HepG2 (cell line): ENCODE results near the gene P2RX6. TPM values are rescaled to one million over a fixed set of nuclear protein-coding genes. Genes with fewer than 3 reads are reported as not detected.

Experiments used
- ARHGAP35 ChIP-seq: sonication (generic); formaldehyde crosslinking; IDR thresholded peaks from 2 replicates; pipeline ENCODE4 v1.9.0; 2022; ENCODE audit warnings: mild to moderate bottlenecking, inconsistent platforms, moderate library complexity, missing genetic modification reagents, borderline replicate concordance
- ATF7 ChIP-seq, 2 experiments: fragments of 450-650 bp in 1 of 2; sonication (generic) in 1 of 2; formaldehyde crosslinking in 1 of 2; IDR thresholded peaks; 2 replicates each; pipeline versions ENCODE4 v1.4.0 to v1.6.1; 2016 to 2020; ENCODE audit warnings: antibody characterized with exemption in 1 of 2, mild to moderate bottlenecking in 1 of 2, missing genetic modification reagents in 1 of 2
- BRD4 ChIP-seq: sonication (generic); formaldehyde crosslinking; IDR thresholded peaks from 2 replicates; pipeline ENCODE4 v1.4.0; 2020; ENCODE audit warnings: missing genetic modification reagents
- CBFB ChIP-seq: sonication (generic); formaldehyde crosslinking; IDR thresholded peaks from 2 replicates; pipeline ENCODE4 v1.4.0; 2020; ENCODE audit warnings: missing genetic modification reagents
- CBX1 ChIP-seq: IDR thresholded peaks from one replicate; pipeline ENCODE4 v1.6.1; 2016; ENCODE audit warnings: antibody characterized with exemption, low read depth
- FOXA1 ChIP-seq, 2 experiments: fragments of 450-650 bp in 1 of 2; sonication (generic) in 1 of 2; formaldehyde crosslinking in 1 of 2; IDR thresholded peaks; 2 replicates each; pipeline versions ENCODE4 v1.4.0 to v1.6.1; 2016 to 2020; ENCODE audit warnings: missing genetic modification reagents in 1 of 2
- GATAD2A ChIP-seq: IDR thresholded peaks from 2 replicates; pipeline ENCODE4 v1.6.1; 2016
- NFE2L1 ChIP-seq: sonication (generic); formaldehyde crosslinking; IDR thresholded peaks from 2 replicates; pipeline ENCODE4 v1.4.0; 2020; ENCODE audit warnings: missing genetic modification reagents, mild to moderate bottlenecking, borderline replicate concordance
- PLRG1 ChIP-seq: fragments of 450-650 bp; conservative IDR thresholded peaks from 2 replicates; pipeline ENCODE4 v1.6.1; 2016
- RAD21 ChIP-seq: fragments of 450-650 bp; formaldehyde crosslinking; IDR thresholded peaks from 2 replicates; pipeline ENCODE4 v1.5.0; 2020; ENCODE audit warnings: mild to moderate bottlenecking
- RNF2 ChIP-seq: fragments of 450-650 bp; conservative IDR thresholded peaks from 2 replicates; pipeline ENCODE4 v1.6.1; 2016; ENCODE audit warnings: low read depth
- ZBTB1 ChIP-seq: sonication (generic); formaldehyde crosslinking; IDR thresholded peaks from 2 replicates; pipeline ENCODE4 v1.4.0; 2020; ENCODE audit warnings: missing genetic modification reagents, borderline replicate concordance
- ZBTB3 ChIP-seq: sonication (generic); formaldehyde crosslinking; IDR thresholded peaks from 2 replicates; pipeline ENCODE4 v1.4.0; 2020; ENCODE audit warnings: low read depth, mild to moderate bottlenecking, moderate library complexity, missing genetic modification reagents, borderline replicate concordance
- ZIK1 ChIP-seq: sonication (generic); formaldehyde crosslinking; IDR thresholded peaks from 2 replicates; pipeline ENCODE4 v1.5.0; 2020; ENCODE audit warnings: mild to moderate bottlenecking, low read depth, missing genetic modification reagents, borderline replicate concordance
- ZNF232 ChIP-seq: sonication (generic); formaldehyde crosslinking; IDR thresholded peaks from 2 replicates; pipeline ENCODE4 v1.4.0; 2020; ENCODE audit warnings: missing genetic modification reagents, borderline replicate concordance
- ZNF432 ChIP-seq: sonication (generic); formaldehyde crosslinking; IDR thresholded peaks from 2 replicates; pipeline ENCODE4 v1.5.0; 2020; ENCODE audit warnings: missing genetic modification reagents, mild to moderate bottlenecking, borderline replicate concordance
- ZNF749 ChIP-seq: sonication (generic); formaldehyde crosslinking; IDR thresholded peaks from 2 replicates; pipeline ENCODE4 v1.8.0; 2022; ENCODE audit warnings: mild to moderate bottlenecking, missing genetic modification reagents, moderate library complexity, borderline replicate concordance
- polyA plus RNA-seq, 8 experiments: library from polyadenylated mRNA; depleted of rRNA in 3 of 8; stranded (reverse) in 7 of 8; unstranded in 1 of 8; fragments of >200 nt; fragmentation: Illumina TruSeq in 4 of 8; extraction: Trizol in 4 of 8; gene quantifications; 2 replicates each; pipeline versions ENCODE4 v1.2.1 to v1.2.3, GENCODE V29; 2011 to 2016; ENCODE audit warnings: low read depth in 4 of 8, missing spikeins in 1 of 8, mixed read lengths in 1 of 8; ENCODE audit not compliant: insufficient read depth in 1 of 8
- total RNA-seq, 5 experiments: library from RNA; depleted of rRNA; stranded (reverse); fragments of >200 nt; fragmentation: Illumina TruSeq; extraction: Trizol; gene quantifications; 2 replicates each; pipeline ENCODE4 v1.2.3, GENCODE V29; 2016; ENCODE audit warnings: low read depth in 1 of 5
- TF ChIP-seq, protein P1 (sequence below): sonication (generic); formaldehyde crosslinking; IDR thresholded peaks from 2 replicates; pipeline ENCODE4 v1.8.1; 2023; ENCODE audit warnings: mild to moderate bottlenecking, missing genetic modification reagents
- TF ChIP-seq, protein P2 (sequence below): sonication (generic); formaldehyde crosslinking; IDR thresholded peaks from 2 replicates; pipeline ENCODE4 v1.4.0; 2020; ENCODE audit warnings: missing genetic modification reagents
- TF ChIP-seq, protein P3 (sequence below): sonication (generic); formaldehyde crosslinking; IDR thresholded peaks from 2 replicates; pipeline ENCODE4 v1.5.0; 2020; ENCODE audit warnings: missing genetic modification reagents
- TF ChIP-seq, protein P4 (sequence below): sonication (generic); formaldehyde crosslinking; IDR thresholded peaks from 2 replicates; pipeline ENCODE4 v1.4.0; 2020; ENCODE audit warnings: missing genetic modification reagents, borderline replicate concordance
- TF ChIP-seq, protein P5 (sequence below): sonication (generic); formaldehyde crosslinking; IDR thresholded peaks from 2 replicates; pipeline ENCODE4 v1.5.1; 2020; ENCODE audit warnings: missing genetic modification reagents, mild to moderate bottlenecking, borderline replicate concordance

Gene P2RX6
- total and polyA plus RNA-seq, 2 of the 13 experiments (the other 11 are each of a cell fraction or from before 2014, with no cell fraction given), result 0.04 to 0.12 TPM

DNA sequence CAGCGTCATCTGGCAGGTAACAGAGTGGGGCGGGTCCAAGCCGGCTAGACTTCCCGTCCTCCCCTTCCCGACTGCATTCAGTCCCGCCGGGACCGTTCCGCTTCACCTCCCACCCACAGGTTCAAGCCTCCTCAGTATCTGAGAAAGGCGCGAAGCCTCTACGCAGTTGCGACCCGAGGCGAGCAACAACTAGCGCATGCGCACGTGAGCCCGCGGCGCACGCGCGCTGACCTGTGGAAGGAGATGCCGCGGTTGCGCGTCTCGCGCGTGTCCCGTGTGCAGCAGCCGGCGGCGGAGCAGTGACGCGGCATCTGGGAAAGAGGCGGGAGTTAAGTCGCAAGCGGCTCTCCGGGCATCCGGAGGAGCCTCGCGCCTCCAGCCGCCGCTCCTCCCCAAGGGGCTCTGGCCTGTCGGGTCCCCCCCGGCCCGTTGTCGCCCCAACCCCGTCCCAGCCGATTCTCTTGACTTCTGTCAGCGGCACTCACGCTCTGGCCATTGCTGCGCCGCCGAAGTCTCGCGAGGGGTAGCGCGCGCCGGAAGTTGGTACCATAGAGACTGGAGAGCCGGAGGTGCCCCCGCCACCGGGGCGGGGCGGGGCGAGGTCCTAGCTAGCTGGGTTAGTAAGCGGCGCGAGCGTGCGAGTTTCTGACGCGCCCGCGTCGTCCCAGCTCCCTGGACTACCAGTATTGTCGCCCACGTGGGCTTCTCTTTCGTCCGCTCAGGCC lies 13.2 kb upstream of the P2RX6 start, which contains the start of gene THAP7 (continued):
- TF ChIP-seq, protein P1, sequence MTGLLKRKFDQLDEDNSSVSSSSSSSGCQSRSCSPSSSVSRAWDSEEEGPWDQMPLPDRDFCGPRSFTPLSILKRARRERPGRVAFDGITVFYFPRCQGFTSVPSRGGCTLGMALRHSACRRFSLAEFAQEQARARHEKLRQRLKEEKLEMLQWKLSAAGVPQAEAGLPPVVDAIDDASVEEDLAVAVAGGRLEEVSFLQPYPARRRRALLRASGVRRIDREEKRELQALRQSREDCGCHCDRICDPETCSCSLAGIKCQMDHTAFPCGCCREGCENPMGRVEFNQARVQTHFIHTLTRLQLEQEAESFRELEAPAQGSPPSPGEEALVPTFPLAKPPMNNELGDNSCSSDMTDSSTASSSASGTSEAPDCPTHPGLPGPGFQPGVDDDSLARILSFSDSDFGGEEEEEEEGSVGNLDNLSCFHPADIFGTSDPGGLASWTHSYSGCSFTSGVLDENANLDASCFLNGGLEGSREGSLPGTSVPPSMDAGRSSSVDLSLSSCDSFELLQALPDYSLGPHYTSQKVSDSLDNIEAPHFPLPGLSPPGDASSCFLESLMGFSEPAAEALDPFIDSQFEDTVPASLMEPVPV (CRISPR knock-in tag), result no peak; the same call in 1 of the 2 replicates
- TF ChIP-seq, protein P2, sequence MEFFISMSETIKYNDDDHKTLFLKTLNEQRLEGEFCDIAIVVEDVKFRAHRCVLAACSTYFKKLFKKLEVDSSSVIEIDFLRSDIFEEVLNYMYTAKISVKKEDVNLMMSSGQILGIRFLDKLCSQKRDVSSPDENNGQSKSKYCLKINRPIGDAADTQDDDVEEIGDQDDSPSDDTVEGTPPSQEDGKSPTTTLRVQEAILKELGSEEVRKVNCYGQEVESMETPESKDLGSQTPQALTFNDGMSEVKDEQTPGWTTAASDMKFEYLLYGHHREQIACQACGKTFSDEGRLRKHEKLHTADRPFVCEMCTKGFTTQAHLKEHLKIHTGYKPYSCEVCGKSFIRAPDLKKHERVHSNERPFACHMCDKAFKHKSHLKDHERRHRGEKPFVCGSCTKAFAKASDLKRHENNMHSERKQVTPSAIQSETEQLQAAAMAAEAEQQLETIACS, result peak; percentile 67
- no peak; the same call in 1 of the 2 replicates for TF ChIP-seq RAD21
- no peak for TF ChIP-seq ATF7 (IDR thresholded peaks at IDR 0.05)
- no peak for TF ChIP-seq ATF7 (CRISPR knock-in tag; IDR thresholded peaks at IDR 0.05)
- no peak; the same call in none of the 2 replicates for TF ChIP-seq NFE2L1 (CRISPR knock-in tag)
- no peak for TF ChIP-seq CBX1
- TF ChIP-seq ZBTB1 (CRISPR knock-in tag), result no peak
- TF ChIP-seq ZIK1 (CRISPR knock-in tag), result peak; percentile 47; the same call in 1 of the 2 replicates
- peak; percentile 66 for TF ChIP-seq CBFB (CRISPR knock-in tag)
- TF ChIP-seq, protein P3, sequence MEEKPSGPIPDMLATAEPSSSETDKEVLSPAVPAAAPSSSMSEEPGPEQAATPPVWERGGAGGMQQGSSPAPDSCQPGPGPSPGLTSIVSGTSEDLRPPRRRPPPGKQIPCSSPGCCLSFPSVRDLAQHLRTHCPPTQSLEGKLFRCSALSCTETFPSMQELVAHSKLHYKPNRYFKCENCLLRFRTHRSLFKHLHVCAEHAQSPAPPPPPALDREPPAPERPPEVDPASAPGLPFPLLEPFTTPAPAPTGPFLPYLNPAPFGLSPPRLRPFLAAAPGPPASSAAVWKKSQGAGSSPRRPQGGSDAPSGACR (CRISPR knock-in tag), result peak; percentile 89; the same call in 1 of the 2 replicates
- peak; percentile 91 for TF ChIP-seq RNF2
- TF ChIP-seq ZBTB3, result 0 out of 2 replicates have a peak, but pooled peaks have one; percentile 24
- TF ChIP-seq ARHGAP35 (CRISPR knock-in tag), result peak; percentile 87; the same call in 1 of the 2 replicates
- TF ChIP-seq, protein P4, sequence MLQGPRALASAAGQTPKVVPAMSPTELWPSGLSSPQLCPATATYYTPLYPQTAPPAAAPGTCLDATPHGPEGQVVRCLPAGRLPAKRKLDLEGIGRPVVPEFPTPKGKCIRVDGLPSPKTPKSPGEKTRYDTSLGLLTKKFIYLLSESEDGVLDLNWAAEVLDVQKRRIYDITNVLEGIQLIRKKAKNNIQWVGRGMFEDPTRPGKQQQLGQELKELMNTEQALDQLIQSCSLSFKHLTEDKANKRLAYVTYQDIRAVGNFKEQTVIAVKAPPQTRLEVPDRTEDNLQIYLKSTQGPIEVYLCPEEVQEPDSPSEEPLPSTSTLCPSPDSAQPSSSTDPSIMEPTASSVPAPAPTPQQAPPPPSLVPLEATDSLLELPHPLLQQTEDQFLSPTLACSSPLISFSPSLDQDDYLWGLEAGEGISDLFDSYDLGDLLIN (CRISPR knock-in tag), result no peak; the same call in 1 of the 2 replicates
- peak; percentile 92; the same call in 1 of the 2 replicates for TF ChIP-seq BRD4 (CRISPR knock-in tag)
- peak; percentile 96 for TF ChIP-seq ZNF749 (CRISPR knock-in tag)
- TF ChIP-seq PLRG1, result no peak
- TF ChIP-seq ZNF232 (CRISPR knock-in tag), result no peak; the same call in none of the 2 replicates
- peak; percentile 49 for TF ChIP-seq GATAD2A (CRISPR knock-in tag)
- TF ChIP-seq ZNF432 (CRISPR knock-in tag), result no peak
- TF ChIP-seq, protein P5, sequence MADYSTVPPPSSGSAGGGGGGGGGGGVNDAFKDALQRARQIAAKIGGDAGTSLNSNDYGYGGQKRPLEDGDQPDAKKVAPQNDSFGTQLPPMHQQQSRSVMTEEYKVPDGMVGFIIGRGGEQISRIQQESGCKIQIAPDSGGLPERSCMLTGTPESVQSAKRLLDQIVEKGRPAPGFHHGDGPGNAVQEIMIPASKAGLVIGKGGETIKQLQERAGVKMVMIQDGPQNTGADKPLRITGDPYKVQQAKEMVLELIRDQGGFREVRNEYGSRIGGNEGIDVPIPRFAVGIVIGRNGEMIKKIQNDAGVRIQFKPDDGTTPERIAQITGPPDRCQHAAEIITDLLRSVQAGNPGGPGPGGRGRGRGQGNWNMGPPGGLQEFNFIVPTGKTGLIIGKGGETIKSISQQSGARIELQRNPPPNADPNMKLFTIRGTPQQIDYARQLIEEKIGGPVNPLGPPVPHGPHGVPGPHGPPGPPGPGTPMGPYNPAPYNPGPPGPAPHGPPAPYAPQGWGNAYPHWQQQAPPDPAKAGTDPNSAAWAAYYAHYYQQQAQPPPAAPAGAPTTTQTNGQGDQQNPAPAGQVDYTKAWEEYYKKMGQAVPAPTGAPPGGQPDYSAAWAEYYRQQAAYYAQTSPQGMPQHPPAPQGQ, result no peak
- TF ChIP-seq FOXA1 (IDR thresholded peaks at IDR 0.05), result no peak
- no peak; the same call in 1 of the 2 replicates for TF ChIP-seq FOXA1 (CRISPR knock-in tag; IDR thresholded peaks at IDR 0.05)
